MM.1S (cell line): ENCODE results near the gene NUP214.

ENCODE experiments used
- DNase-seq: peaks from one replicate; pipeline ENCODE4 v3.0.0-alpha.2; 2015
- H2AFZ ChIP-seq: fragments of 300-600 bp; sonication (generic); 2 replicates; pipeline ENCODE4 v1.6.0; 2016; ENCODE audit warnings: antibody characterized with exemption, low read length
- H3F3A ChIP-seq: fragments of 300-600 bp; sonication (generic); 2 replicates; pipeline ENCODE4 v1.6.1; 2016; ENCODE audit warnings: mild to moderate bottlenecking, antibody characterized with exemption, low read length, moderate library complexity, mixed read lengths; ENCODE audit not compliant: insufficient read depth
- H3K27ac ChIP-seq: fragments of 300-600 bp; sonication (generic); 2 replicates; pipeline ENCODE4 v1.5.1; 2016; ENCODE audit warnings: mild to moderate bottlenecking, low read length
- H3K27me3 ChIP-seq: fragments of 300-600 bp; sonication (generic); replicated peaks from 2 replicates; pipeline ENCODE4 v1.6.0; 2016; ENCODE audit warnings: low read length; ENCODE audit not compliant: insufficient read depth
- H3K36me3 ChIP-seq: fragments of 300-600 bp; sonication (generic); replicated peaks from 2 replicates; pipeline ENCODE4 v1.6.1; 2016; ENCODE audit warnings: mild to moderate bottlenecking, low read length, mixed read lengths; ENCODE audit not compliant: insufficient read depth
- H3K4me1 ChIP-seq: fragments of 300-600 bp; sonication (generic); 2 replicates; pipeline ENCODE4 v1.6.1; 2016; ENCODE audit warnings: low read length, mixed read lengths
- H3K4me2 ChIP-seq: fragments of 300-600 bp; sonication (generic); 2 replicates; pipeline ENCODE4 v1.6.0; 2016; ENCODE audit warnings: low read depth, low read length
- H3K4me3 ChIP-seq: fragments of 300-600 bp; sonication (generic); 2 replicates; pipeline ENCODE4 v1.5.1; 2016; ENCODE audit warnings: low read length, mixed read lengths
- H3K79me2 ChIP-seq: fragments of 300-600 bp; sonication (generic); 2 replicates; pipeline ENCODE4 v1.6.1; 2016; ENCODE audit warnings: mixed run types, low read length, mixed read lengths
- H3K9ac ChIP-seq: fragments of 300-600 bp; sonication (generic); 2 replicates; pipeline ENCODE4 v1.6.1; 2016; ENCODE audit warnings: low read length, mixed read lengths
- H3K9me2 ChIP-seq: fragments of 300-600 bp; sonication (generic); replicated peaks from 2 replicates; pipeline ENCODE4 v1.6.1; 2016; ENCODE audit warnings: mild to moderate bottlenecking, low read length, mixed read lengths; ENCODE audit not compliant: insufficient read depth
- H3K9me3 ChIP-seq: fragments of 300-600 bp; sonication (generic); replicated peaks from 2 replicates; pipeline ENCODE4 v1.6.1; 2016; ENCODE audit warnings: mild to moderate bottlenecking, low read length, mixed read lengths; ENCODE audit not compliant: insufficient read depth
- H4K20me1 ChIP-seq: fragments of 300-600 bp; sonication (generic); 2 replicates; pipeline ENCODE4 v1.6.1; 2016; ENCODE audit warnings: mild to moderate bottlenecking, low read length, moderate library complexity, mixed read lengths; ENCODE audit not compliant: insufficient read depth
- EZH2 ChIP-seq: fragments of 300-600 bp; sonication (generic); optimal IDR thresholded peaks from 2 replicates; pipeline ENCODE3; 2017; ENCODE audit warnings: low read depth, mild to moderate bottlenecking, antibody characterized with exemption, low read length, mixed read lengths
- EZH2phosphoT487 ChIP-seq: fragments of 300-600 bp; sonication (generic); IDR thresholded peaks from 2 replicates; pipeline ENCODE4 v1.6.1; 2018; ENCODE audit warnings: antibody characterized with exemption, low read length
- TF ChIP-seq, protein P1 (sequence below): fragments of 300-600 bp; sonication (generic); IDR thresholded peaks from 2 replicates; pipeline ENCODE4 v1.5.1; 2016; ENCODE audit warnings: antibody characterized with exemption, low read length, mixed read lengths

NUP214 gene

GRCh38 chr9:131254626-131255025, 129.2 kb downstream of the NUP214 start:
- H3K27me3 ChIP-seq = no peaks in the 10 kb centered on the region
- no peaks in the 10 kb centered on the region for H4K20me1 ChIP-seq
- TF ChIP-seq EZH2 (no peak), EZH2phosphoT487 (no peak)
- TF ChIP-seq, protein P1, sequence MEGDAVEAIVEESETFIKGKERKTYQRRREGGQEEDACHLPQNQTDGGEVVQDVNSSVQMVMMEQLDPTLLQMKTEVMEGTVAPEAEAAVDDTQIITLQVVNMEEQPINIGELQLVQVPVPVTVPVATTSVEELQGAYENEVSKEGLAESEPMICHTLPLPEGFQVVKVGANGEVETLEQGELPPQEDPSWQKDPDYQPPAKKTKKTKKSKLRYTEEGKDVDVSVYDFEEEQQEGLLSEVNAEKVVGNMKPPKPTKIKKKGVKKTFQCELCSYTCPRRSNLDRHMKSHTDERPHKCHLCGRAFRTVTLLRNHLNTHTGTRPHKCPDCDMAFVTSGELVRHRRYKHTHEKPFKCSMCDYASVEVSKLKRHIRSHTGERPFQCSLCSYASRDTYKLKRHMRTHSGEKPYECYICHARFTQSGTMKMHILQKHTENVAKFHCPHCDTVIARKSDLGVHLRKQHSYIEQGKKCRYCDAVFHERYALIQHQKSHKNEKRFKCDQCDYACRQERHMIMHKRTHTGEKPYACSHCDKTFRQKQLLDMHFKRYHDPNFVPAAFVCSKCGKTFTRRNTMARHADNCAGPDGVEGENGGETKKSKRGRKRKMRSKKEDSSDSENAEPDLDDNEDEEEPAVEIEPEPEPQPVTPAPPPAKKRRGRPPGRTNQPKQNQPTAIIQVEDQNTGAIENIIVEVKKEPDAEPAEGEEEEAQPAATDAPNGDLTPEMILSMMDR = no peak
- no peak overlapping the region for H3K9ac ChIP-seq
- H3K9me3 ChIP-seq = no peaks in the 10 kb centered on the region
- H3K36me3 ChIP-seq = peaks cover 3% of the 10 kb centered on the region; the same call in 1 of the 2 replicates
- peaks cover 21% of the 10 kb centered on the region for H3K79me2 ChIP-seq
- DNase-seq = no peak
- peak overlapping the region; percentile 89; the same call in 1 of the 2 replicates for H3K27ac ChIP-seq
- no peak overlapping the region for H2AFZ ChIP-seq
- H3K4me1 ChIP-seq = peaks cover 52% of the 10 kb centered on the region
- no peak overlapping the region; the same call in 1 of the 2 replicates for H3K4me2 ChIP-seq
- H3K4me3 ChIP-seq = no peak overlapping the region
- peaks cover 61% of the 10 kb centered on the region for H3F3A ChIP-seq
- no peaks in the 10 kb centered on the region for H3K9me2 ChIP-seq

GRCh38 chr9:131255676-131256197, 130.4 kb downstream of the NUP214 start:
- H3K4me1 ChIP-seq = peaks cover 48% of the 10 kb centered on the region
- H3K4me3 ChIP-seq = peak overlapping the region; percentile 14; the same call in 1 of the 2 replicates
- DNase-seq = no peak
- H3K9me2 ChIP-seq = no peaks in the 10 kb centered on the region
- peak overlapping the region; percentile 89 for H3K27ac ChIP-seq
- peak overlapping the region; percentile 85 for H3K4me2 ChIP-seq
- H3K9ac ChIP-seq = peak overlapping the region; percentile 49
- H2AFZ ChIP-seq = peak overlapping the region; percentile 8; the same call in 1 of the 2 replicates
- H3K79me2 ChIP-seq = peaks cover 33% of the 10 kb centered on the region
- no peaks in the 10 kb centered on the region for H3K9me3 ChIP-seq
- H3K27me3 ChIP-seq = no peaks in the 10 kb centered on the region
- no peaks in the 10 kb centered on the region for H4K20me1 ChIP-seq
- TF ChIP-seq EZH2phosphoT487 (no peak), EZH2 (no peak)
- TF ChIP-seq, protein P1 = no peak
- H3K36me3 ChIP-seq = peaks cover 6% of the 10 kb centered on the region
- H3F3A ChIP-seq = peaks cover 55% of the 10 kb centered on the region

DNA sequence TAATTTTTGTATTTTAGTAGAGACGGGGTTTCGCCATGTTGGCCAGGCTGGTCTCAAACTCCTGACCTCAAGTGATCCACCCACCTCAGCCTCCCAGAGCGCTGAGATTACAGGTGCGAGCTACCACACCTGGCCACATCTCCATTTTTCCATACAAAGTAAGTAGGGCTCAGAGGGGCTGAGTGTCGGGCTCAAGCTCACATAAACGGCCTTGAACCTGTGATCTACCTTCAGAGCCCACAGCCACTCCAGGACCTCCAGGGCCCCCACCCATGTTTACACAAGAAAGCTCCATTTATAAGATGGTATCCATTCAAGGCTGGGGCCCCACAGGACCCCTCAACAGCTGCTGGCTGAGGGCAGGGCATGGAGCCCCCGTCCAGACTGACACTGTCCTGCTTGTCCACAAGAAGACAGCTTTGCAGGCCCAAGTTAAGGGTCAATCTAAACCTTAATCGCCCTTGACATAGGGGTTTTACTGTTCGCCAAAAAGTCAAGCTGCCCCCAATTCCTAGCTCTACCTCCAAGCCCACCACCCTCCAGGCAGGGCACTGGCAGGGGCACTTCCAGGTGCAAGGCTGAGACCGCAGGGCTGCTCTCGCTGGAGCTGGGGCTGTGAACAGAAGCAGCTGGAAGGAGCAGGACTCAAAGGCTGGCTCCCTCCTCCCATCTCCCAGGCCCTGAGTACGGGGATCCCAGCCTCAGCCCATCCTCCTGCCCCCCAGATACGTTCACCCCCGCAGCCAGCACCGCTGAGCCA, 132.1 kb downstream of the NUP214 start:
- Histone ChIP-seq H3K36me3 (peaks cover 10% of the 10 kb centered on the region), H4K20me1 (no peaks in the 10 kb centered on the region), H2AFZ (no peak overlapping the region), H3K9ac (no peak overlapping the region), H3K27ac (no peak overlapping the region; the same call in 1 of the 2 replicates), H3K79me2 (peaks cover 40% of the 10 kb centered on the region), H3K4me1 (peaks cover 48% of the 10 kb centered on the region), H3K27me3 (no peaks in the 10 kb centered on the region), H3K9me3 (no peaks in the 10 kb centered on the region), H3K4me2 (no peak overlapping the region), H3K9me2 (no peaks in the 10 kb centered on the region), H3F3A (peaks cover 60% of the 10 kb centered on the region), H3K4me3 (no peak overlapping the region)
- TF ChIP-seq EZH2phosphoT487 (no peak), EZH2 (no peak)
- TF ChIP-seq, protein P1 = no peak
- DNase-seq = no peak
